Small intestine (tissue), 7 donors: ENCODE results near the gene STC2. TPM values are rescaled to one million over a fixed set of nuclear protein-coding genes. Genes with fewer than 3 reads are reported as not detected.
A peak's percentile ranks its signal among the peaks of the same experiment; 100 is the strongest.
"Not testable (repeated sequence)": the region's sequence is repeated elsewhere in the genome, so short reads cannot be mapped to it uniquely, and the experiment has no call there.

Source experiments
- DNase-seq, 2 donors: peaks; one replicate each; pipeline versions ENCODE4 v3.0.0 to v3.0.0-alpha.2; 2013
- FAIRE-seq: peaks from 2 replicates; lab custom pipeline; 2012; peaks lifted over from hg19 to GRCh38; lab: Jason Lieb, UNC
- H3K27ac ChIP-seq, 3 donors: one replicate each; pipeline ENCODE4 v1.5.1; 2013; ENCODE audit warnings: low read length in 2 of 3, mild to moderate bottlenecking in 2 of 3, control low read depth in 1 of 3, inconsistent platforms in 1 of 3, low read depth in 1 of 3, moderate library complexity in 1 of 3
- H3K27me3 ChIP-seq, 3 donors: one replicate each; pipeline ENCODE4 v1.6.1; 2013; ENCODE audit warnings: low read length in 3 of 3, inconsistent platforms in 1 of 3; ENCODE audit not compliant: control insufficient read depth in 3 of 3, insufficient read depth in 3 of 3
- H3K36me3 ChIP-seq, 3 donors: one replicate each; pipeline ENCODE4 v1.6.1; 2013; ENCODE audit warnings: low read length in 3 of 3, inconsistent platforms in 1 of 3, low read depth in 1 of 3, mild to moderate bottlenecking in 1 of 3, moderate library complexity in 1 of 3; ENCODE audit not compliant: control insufficient read depth in 3 of 3, insufficient read depth in 2 of 3
- H3K4me1 ChIP-seq, 3 donors: one replicate each; pipeline ENCODE4 v1.6.1; 2013; ENCODE audit warnings: low read length in 2 of 3, inconsistent platforms in 1 of 3, low read depth in 1 of 3, mild to moderate bottlenecking in 1 of 3, moderate library complexity in 1 of 3; ENCODE audit not compliant: control insufficient read depth in 3 of 3, insufficient read depth in 2 of 3
- H3K4me3 ChIP-seq, 3 donors: one replicate each; pipeline ENCODE4 v1.5.1; 2013; ENCODE audit warnings: low read length in 3 of 3, control low read depth in 1 of 3, inconsistent platforms in 1 of 3, low read depth in 1 of 3, mild to moderate bottlenecking in 1 of 3, moderate library complexity in 1 of 3
- H3K9me3 ChIP-seq, 2 donors: one replicate each; pipeline ENCODE4 v1.6.1; 2013; ENCODE audit warnings: low read depth in 1 of 2, low read length in 1 of 2; ENCODE audit not compliant: control insufficient read depth in 2 of 2, insufficient read depth in 1 of 2
- WGBS, 3 donors: extraction: QIAGEN DNeasy Blood & Tissue Kit; methylation state at CpG; one replicate each; pipeline ENCODE4 v1.1.7; 2013; 5-methylcytosine and 5-hydroxymethylcytosine counted together
- polyA plus RNA-seq, 4 donors: library from polyadenylated mRNA; stranded (reverse) in 3 of 4; unstranded in 1 of 4; fragments of 200-250 nt in 3 of 4; fragments of 120-200 nt in 1 of 4; gene quantifications; one replicate each; pipeline versions ENCODE4 v1.2.1 to v1.2.3, GENCODE V29; 2013
- donor health status: healthy with polysubstance abuse.
- donor health status: control.
- donor health status: control.
- donor health status: Bipolar disorder and iron deficiency.
- donor health status: healthy.

The STC2 gene
- polyA plus RNA-seq, 4 donors: 0.65 to 12.1 (median 1.4) TPM; not detected in 1

DNA sequence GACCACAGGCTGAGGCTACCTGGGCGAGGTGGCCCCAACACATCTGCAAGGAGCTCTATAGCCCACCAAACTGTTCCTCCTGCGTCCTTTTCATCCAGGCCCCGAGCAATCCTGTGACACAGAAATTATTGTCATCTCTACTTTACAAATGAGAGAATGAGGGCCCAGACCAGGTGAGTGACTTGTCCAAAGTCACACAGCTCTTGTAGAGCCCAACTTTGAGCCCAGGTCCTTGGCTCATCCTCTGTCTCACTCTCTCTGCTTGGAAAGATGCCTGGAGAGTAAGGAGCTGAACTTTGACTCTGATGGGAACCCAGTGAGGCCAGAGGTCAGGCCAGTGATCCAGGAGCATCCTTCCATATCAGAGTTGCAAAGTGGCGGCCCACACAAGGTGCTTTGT, 39.6 kb downstream of the STC2 start:
- DNase-seq (no peak), FAIRE-seq (no peak)
- no peak overlapping the region for H3K4me3 ChIP-seq
- peaks cover 0 to under 1% (median 0%) of the 10 kb centered on the region in 3 donors for H3K4me1 ChIP-seq
- H3K36me3 ChIP-seq: no peaks in the 10 kb centered on the region
- no peak overlapping the region for H3K27ac ChIP-seq
- no peaks in the 10 kb centered on the region for H3K9me3 ChIP-seq
- H3K27me3 ChIP-seq: peaks cover 2 to 39% (median 22%) of the 10 kb centered on the region in 3 donors
- 68 to 83% (median 69%) methylated on average over 4 of the region's 4 CpGs for WGBS, 3 donors

DNA sequence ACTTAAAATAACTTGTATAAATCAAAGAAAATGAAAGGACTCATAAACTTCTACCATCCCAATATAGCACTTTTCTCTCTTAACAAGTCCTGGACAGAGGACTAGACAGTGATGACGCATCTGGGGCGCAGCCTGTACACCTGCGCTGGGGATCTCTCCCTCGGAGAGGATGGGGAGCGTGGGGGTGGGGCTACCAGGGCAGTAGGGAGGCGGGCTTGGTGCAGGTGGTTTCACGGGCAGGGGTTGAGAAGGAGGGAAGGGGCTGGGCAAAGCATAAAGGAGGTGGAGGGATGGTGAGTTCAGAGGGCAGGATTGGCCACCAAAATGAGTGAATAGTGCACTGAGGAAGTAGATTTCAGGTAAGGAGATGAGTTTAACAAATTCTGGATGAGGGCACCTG, 41.1 kb downstream of the STC2 start:
- H3K27ac ChIP-seq: no peak overlapping the region
- H3K4me3 ChIP-seq: no peak overlapping the region
- no peak for FAIRE-seq
- no peaks in the 10 kb centered on the region for H3K9me3 ChIP-seq
- H3K36me3 ChIP-seq: no peaks in the 10 kb centered on the region
- H3K27me3 ChIP-seq: peaks cover 2 to 48% (median 23%) of the 10 kb centered on the region in 3 donors
- DNase-seq: no peak
- WGBS, 3 donors: 35 to 50% (median 40%) methylated on average over 7 of the region's 7 CpGs
- peaks cover 0 to 4% (median 0%) of the 10 kb centered on the region in 3 donors for H3K4me1 ChIP-seq

DNA sequence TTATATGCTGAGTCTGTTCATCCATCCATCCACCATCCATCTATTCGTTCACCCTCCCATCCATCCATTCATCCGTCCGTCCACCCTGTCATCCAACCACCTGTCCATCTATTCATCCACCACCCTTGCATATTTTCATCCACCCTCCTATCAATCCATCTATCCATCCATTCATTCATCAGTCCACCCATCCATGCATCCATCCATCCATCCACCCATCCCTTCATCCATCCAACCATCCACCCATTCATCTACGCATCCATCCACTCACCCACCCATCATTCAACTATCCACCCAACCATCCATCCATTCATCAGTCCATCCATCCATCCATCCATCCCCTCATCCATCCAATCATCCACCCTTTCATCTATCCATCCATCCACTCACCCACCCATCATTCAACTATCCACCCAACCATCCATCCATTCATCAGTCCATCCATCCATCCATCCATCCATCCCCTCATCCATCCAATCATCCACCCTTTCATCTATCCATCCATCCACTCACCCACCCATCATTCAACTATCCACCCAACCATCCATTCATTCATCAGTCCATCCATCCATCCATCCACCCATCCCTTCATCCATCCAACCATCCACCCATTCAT, 43.8 kb downstream of the STC2 start:
- DNase-seq, H3K27ac ChIP-seq, H3K4me1 ChIP-seq, H3K9me3 ChIP-seq, H3K36me3 ChIP-seq, FAIRE-seq, H3K4me3 ChIP-seq: not testable (repeated sequence)
- 93 to 99% (median 93%) methylated on average over 4 of the region's 4 CpGs for WGBS, 3 donors
- H3K27me3 ChIP-seq: peaks cover 2 to 41% (median 19%) of the 10 kb centered on the region in 3 donors

DNA sequence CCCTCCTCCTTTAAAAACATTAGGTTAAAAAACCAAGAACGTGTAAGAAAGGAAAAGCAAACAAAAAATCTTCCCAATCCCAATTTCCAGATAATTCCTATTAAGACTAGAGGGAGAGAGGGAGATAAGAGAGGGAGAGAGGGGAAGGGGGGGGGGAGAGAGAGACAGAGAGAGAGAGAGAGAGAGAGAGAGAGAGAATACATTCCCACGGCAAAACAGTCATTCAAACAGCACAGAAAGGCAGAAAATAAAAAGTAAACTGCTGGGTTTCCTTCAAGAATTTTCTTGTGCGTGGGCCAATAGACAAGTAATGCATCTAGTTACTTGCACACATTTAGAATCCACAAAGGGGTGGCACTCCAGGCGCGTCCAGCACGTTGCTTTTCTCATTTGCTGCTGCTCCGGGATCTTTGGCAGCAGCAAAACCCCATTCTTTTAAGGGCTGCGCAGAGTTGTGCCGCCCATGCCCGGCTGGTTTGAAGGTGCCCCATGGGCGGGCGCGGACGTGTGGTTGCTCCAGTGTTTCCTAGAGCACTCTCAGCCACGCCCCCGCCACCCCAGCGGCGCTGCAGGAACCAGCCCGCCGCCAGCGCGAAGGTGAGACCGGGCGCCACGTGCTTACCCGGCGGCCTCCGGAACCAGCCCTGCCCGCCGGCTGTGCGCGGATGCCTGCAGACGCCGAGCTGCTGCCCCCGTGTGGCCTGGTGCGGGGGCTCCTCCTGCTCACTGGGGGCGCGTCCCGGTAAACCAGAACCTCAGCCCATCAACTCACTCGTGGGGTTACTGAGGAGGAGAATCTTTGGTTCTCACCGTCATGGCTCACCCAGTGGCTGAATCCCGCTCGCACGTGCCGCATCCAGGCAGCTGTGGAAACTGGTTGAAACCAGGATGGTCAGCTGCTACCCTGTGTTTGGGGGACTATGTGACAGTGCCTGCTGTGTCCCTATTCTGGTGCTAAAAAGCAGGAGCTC, 44.6 kb downstream of the STC2 start:
- peak overlapping the region in 1 of 3 donors; percentile 3 for H3K4me3 ChIP-seq
- no peak overlapping the region for H3K27ac ChIP-seq
- DNase-seq: peak; percentile 51 to 72
- H3K9me3 ChIP-seq: no peaks in the 10 kb centered on the region
- FAIRE-seq: no peak
- WGBS, 3 donors: 4 to 8% (median 6%) methylated on average over 44 to 45 of the region's 45 CpGs
- H3K36me3 ChIP-seq: no peaks in the 10 kb centered on the region
- H3K4me1 ChIP-seq: peaks cover 0 to 4% (median 0%) of the 10 kb centered on the region in 3 donors
- peaks cover 2 to 33% (median 16%) of the 10 kb centered on the region in 3 donors for H3K27me3 ChIP-seq

GRCh38 chr5:173282916-173283315, 45.3 kb downstream of the STC2 start:
- Histone ChIP-seq H3K27ac (no peak overlapping the region), H3K4me3 (no peak overlapping the region), H3K27me3 (peaks cover 2 to 32% (median 16%) of the 10 kb centered on the region in 3 donors), H3K4me1 (peaks cover 0 to 4% (median 0%) of the 10 kb centered on the region in 3 donors), H3K36me3 (no peaks in the 10 kb centered on the region), H3K9me3 (no peaks in the 10 kb centered on the region)
- WGBS, 3 donors: 79 to 81% (median 79%) methylated on average over 10 of the region's 10 CpGs
- DNase-seq (no peak), FAIRE-seq (no peak)

DNA sequence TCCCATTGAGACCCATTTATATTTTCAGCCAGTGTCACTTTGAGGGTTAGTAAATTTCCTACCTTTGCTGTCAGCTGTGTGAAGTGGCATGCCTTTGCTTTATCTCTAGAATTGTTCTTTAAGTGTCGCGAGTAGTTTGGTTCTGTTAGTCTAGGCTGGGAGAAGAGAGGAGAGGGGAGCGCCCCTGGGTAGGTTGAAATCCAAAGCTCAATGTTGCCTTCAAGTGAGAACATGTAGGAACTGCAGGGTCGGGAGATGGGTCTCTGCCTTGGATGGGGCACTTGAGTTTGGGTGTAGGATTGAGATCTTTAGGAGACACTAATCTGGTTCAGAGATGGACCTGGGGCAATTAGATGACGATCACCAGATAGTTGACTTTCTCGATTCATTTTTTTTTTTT, 46.3 kb downstream of the STC2 start:
- DNase-seq: no peak
- 18 to 22% (median 20%) methylated on average over 6 of the region's 6 CpGs for WGBS, 3 donors

GRCh38 chr5:173279166-173279565, 49.0 kb downstream of the STC2 start:
- Histone ChIP-seq H3K36me3 (no peaks in the 10 kb centered on the region), H3K9me3 (no peaks in the 10 kb centered on the region), H3K4me3 (no peak overlapping the region), H3K27ac (no peak overlapping the region), H3K27me3 (peaks cover 2 to 24% (median 14%) of the 10 kb centered on the region in 3 donors), H3K4me1 (peaks cover 0 to 4% (median 0%) of the 10 kb centered on the region in 3 donors)
- 91 to 96% (median 95%) methylated on average over 5 of the region's 5 CpGs for WGBS, 3 donors
- DNase-seq (no peak), FAIRE-seq (no peak)

More for the DNA sequence above, 46.3 kb downstream of the STC2 start:
- FAIRE-seq: no peak
- Histone ChIP-seq H3K27me3 (peaks cover 2 to 29% (median 16%) of the 10 kb centered on the region in 3 donors), H3K36me3 (no peaks in the 10 kb centered on the region), H3K4me1 (peaks cover 0 to 4% (median 0%) of the 10 kb centered on the region in 3 donors), H3K4me3 (no peak overlapping the region), H3K27ac (no peak overlapping the region), H3K9me3 (no peaks in the 10 kb centered on the region)

GRCh38 chr5:173278641-173279040, 49.6 kb downstream of the STC2 start:
- Histone ChIP-seq H3K4me3 (no peak overlapping the region), H3K9me3 (no peaks in the 10 kb centered on the region), H3K4me1 (peaks cover 0 to 3% (median 0%) of the 10 kb centered on the region in 3 donors), H3K27me3 (peaks cover 0 to 19% (median 16%) of the 10 kb centered on the region in 3 donors), H3K36me3 (no peaks in the 10 kb centered on the region), H3K27ac (no peak overlapping the region)
- FAIRE-seq: no peak
- no peak for DNase-seq
- 67 to 74% (median 73%) methylated on average over 5 of the region's 5 CpGs for WGBS, 3 donors
